ENCODE measurements around the gene NSUN2.

DNA sequence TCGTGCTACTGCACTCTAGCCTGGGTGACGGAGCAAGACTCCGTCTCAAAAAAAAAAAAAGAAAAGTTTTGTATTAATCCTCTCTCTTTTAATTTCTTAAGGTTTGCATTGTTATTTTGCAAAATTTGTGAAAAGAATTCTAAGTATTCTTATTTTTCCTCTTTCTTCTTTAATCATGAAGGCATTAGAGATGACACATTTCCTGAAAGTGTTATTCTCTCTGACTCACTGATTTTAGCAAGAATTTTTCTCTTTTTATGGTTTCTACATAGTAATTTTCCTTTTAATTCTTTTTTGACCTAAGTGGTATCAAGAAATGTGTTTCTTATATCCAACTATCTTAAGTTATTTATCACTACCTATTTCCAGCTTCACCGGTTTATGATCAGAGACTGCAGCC, 78.0 kb downstream of the NSUN2 start:
- TF ChIP-seq, protein P1, sequence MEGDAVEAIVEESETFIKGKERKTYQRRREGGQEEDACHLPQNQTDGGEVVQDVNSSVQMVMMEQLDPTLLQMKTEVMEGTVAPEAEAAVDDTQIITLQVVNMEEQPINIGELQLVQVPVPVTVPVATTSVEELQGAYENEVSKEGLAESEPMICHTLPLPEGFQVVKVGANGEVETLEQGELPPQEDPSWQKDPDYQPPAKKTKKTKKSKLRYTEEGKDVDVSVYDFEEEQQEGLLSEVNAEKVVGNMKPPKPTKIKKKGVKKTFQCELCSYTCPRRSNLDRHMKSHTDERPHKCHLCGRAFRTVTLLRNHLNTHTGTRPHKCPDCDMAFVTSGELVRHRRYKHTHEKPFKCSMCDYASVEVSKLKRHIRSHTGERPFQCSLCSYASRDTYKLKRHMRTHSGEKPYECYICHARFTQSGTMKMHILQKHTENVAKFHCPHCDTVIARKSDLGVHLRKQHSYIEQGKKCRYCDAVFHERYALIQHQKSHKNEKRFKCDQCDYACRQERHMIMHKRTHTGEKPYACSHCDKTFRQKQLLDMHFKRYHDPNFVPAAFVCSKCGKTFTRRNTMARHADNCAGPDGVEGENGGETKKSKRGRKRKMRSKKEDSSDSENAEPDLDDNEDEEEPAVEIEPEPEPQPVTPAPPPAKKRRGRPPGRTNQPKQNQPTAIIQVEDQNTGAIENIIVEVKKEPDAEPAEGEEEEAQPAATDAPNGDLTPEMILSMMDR (IDR thresholded peaks at IDR 0.05; ENCODE audit: low read depth, low read length, poor library complexity, severe bottlenecking): no peak
- no peak for TF ChIP-seq EZH2phosphoT487 (IDR thresholded peaks at IDR 0.05; ENCODE audit: borderline replicate concordance, low read length)

All from DOHH2 (cell line).